ENCODE measurements around the gene SNAPC4.
"Not testable (repeated sequence)": the region's sequence is repeated elsewhere in the genome, so short reads cannot be mapped to it uniquely, and the experiment has no call there.

GRCh38 chr9:136425367-136425766, 25.4 kb upstream of the SNAPC4 start:
- TF ChIP-seq EZH2 (IDR thresholded peaks at IDR 0.05; ENCODE audit: borderline replicate concordance, insufficient read depth, low read length, poor library complexity, severe bottlenecking); CTCF (IDR thresholded peaks at IDR 0.05; ENCODE audit: poor library complexity, severe bottlenecking): not testable (repeated sequence)

Measured in neural cell (in vitro differentiated cells).